HG02678 (cell line): Measurements from ENCODE around the gene TEDC2.

ENCODE experiments used
- ATAC-seq: cut with Tn5 transposase; IDR thresholded peaks from one replicate; pipeline ENCODE4 v1.9.1; 2021; ENCODE audit warnings: mild to moderate bottlenecking, moderate library complexity; ENCODE audit not compliant: unreplicated experiment

The TEDC2 gene

DNA sequence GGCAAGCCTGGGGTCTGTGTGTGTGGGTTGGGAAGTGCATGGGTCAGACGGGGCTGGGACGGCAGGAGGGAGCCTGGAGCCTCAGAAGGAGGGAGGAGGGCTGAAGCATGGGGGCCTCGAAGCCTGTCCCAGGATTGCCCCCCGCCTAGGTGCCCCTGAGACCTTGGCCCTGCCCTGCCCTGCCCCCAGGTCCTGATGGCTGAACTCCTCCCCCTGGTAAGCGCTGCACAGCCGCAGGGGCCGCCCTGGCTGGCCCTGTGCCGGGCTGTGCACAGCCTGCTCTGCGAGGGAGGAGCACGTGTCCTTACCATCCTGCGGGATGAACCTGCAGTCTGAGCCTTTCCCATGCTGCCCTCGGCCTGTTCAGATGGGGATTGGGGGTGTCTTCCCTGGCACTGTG is 4.4 kb downstream of the TEDC2 start:
- ATAC-seq: no peak

DNA sequence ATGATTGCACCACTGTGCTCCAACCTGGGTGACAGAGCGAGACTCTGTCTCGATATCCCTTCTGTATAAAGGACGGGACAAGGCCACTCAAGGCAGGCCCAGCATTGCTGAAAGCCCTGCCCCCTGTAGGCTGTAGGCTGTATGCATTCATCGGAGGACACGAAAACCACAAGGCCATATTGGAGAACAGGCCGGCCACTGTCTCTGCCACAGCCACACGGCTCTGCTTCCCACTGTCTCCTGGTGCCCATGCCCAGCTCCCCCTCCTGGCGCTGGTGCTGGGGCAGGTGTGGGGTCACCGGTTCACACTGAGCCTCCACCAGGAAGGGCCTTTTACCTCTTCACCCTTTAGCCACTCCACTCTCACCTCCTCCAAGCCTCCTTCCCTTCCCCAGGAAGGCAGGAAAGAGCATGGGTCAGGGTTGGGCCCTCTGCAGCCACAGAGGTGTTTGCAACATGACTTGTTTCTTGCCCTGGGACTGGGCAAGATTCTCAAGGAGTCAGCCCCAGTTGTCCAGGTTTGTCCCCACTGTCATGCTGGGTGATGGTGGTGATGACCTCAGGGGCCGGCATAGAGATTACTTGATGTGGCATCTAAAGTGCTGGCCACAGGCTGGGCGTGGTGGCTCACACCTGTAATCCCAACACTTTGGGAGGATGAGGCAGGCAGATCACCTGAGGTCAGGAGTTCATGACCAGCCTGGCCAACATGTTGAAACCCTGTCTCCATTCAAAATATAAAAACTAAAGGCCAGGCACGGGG is 5.9 kb downstream of the TEDC2 start:
- ATAC-seq: no peak

DNA sequence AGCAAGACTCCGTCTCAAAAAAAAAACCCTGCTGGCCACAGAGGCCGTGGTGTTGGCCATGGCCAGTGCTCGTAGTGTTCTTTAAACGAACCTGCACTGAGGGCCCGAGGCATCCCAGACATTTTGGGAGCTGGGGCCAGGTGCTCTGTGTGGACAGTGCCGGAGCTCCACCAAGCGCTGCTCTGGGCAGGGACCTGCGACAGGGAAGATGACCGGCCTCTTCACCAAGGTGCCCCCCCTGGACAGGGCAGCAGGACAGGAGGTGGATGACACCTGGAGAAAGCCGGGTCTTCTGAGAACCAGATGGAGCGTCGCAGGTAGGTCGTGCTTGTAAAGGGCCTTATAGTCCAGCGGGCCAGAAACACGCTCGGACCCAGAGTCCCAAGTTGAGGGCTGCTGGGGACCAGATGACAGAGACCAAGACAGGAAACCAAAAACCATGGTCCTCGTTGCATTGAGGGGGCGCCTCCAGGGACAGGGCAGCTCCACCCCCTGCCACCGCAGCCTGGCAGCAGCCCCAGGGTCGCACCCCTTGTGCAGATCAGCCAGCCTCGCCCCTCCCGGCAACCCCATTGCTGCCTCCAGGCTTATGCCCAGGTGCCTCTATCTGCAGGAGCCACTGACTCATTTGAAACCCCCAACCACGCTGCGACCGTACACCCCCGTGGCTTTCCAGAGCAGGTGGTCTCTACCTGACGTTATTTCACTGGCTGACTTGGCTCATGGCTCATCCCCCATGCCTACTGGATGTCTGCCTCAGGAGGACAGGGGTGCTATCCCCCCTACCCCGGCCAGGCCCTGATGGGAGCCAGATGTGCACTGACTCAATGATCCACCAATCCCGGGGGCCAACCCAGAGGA is 7.0 kb downstream of the TEDC2 start:
- no peak for ATAC-seq

DNA sequence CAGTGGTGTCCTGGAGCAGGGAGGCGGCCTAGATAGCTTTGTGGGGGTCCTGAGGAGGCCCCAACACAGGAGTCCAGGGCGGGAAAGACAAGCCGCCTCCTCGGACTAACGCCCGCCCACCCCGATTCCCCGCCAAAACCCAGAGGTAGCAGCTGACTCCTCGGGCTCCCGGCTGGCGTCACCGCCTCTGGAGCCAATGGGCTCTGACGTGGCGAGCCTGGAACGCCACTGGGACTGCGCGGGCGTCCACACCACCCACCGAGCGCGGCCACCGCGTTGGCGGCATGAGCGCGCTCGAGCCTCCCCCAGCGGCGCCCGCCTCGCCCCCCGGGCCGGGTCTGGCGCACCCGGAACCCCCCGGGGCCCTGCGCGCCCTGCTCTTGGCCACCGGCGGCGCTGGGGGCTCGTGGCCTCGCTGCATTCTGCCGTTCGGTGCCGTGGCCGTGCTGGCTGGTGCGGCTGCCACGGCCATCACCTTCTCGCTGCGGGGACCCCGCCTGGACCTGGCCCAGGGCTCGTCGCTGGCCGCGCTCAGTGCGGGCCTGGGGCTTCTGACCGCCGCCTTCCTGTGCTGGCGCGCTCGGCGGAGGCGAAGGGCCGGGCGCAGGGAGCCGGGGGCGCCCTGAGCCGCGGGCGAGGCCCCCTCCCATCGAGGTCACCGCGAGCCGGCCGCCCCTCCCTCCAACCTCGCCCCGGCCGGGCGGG is 7.8 kb downstream of the TEDC2 start:
- no peak for ATAC-seq

DNA sequence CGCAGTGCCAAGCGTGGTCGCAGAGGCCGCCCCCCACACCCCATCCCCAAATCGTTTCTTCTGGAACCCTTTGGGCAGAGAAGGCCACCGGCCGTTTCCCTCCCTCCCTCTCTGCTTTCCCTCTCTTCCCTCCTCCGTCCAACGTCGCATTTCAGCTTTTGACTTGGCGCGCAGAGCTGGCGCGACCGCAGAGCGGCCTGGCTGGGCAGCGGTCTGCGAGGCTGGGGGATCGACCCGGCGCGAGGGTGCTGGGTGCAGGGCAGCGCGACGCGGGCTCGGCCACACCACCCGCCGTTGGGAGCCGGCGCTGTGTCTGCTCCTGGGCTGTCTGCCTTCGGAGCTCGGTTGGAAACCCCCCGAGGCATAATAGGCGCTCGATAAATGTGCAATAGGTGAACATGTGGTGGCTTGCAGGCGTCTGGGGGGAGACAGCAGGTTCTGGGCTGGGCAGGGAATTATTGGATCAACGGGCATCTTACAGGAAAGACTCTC is 8.4 kb downstream of the TEDC2 start:
- ATAC-seq: no peak

DNA sequence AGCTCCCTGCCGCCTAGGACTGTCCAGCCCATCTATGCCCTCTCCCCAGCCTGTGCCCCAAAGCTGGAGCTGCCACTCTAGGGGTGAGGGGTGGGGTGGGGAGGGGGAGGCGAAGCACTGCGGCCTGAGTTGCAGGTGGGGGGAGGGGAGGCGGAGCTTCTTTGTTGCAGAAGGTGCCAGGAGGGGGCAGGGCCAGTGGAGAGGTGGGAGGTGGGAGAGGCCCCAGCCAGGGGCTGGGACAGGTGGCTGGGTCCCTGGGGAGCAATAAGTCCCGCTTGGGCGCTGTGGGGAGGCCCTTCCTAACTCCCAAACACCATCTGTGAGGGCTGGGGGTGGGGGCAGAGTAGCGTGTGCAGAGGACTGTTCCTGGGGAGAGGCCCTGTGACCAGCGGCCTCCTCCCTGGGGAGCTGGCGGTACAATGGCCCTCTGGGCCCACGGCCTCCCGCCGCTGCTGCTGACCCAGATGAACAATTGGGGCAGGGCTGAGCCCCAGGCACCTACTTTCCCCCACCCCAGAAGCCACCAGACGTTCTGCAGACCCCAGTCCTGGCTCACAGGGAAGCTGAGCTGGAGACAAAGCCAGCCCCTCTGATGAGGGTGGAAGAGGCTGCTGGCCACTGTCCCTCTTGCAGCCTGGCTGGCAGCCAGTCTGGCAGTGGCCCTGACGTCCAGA is 9.0 kb downstream of the TEDC2 start:
- ATAC-seq: peak; percentile 49

DNA sequence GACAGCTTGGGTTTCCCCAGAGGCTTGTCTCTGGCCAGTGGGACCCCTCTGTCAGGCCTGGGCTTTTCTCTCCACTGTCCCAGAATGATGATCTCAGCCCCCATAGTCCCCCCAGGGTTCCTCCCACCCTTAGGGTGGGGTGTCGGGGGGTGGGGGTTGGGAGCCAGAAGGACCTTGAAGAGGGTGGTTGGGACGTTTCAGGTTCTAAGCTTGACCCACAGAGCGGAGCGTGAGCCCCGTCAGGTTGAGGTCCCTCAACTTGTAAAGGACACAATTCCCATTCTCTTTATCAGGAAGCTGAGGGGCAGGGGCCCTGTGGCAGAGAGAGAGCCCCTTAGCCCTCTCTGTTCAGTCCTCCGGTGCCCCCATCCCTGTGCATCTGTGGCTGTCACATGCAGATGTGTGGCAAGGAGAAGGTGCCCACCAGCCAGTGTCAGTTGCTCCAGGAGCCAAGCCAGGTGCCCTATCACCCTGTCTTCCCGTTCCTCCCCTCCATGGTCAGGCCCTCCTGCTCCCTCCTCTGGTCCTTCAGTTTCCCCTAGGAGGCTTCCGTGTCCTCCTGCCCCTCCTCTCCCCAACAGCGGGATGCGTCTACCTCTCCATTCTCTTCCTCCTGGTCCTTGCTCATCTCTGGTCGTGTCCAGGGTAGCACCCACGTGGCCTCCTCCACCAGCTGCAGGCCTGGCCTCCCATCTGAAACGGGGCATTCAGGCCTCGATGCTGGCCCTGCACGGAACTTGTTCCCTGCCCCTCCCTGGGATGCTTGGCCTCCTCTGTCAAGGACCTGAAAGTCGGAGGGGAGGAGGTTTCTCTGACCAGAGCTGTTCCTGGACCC is 9.7 kb downstream of the TEDC2 start:
- ATAC-seq: no peak

DNA sequence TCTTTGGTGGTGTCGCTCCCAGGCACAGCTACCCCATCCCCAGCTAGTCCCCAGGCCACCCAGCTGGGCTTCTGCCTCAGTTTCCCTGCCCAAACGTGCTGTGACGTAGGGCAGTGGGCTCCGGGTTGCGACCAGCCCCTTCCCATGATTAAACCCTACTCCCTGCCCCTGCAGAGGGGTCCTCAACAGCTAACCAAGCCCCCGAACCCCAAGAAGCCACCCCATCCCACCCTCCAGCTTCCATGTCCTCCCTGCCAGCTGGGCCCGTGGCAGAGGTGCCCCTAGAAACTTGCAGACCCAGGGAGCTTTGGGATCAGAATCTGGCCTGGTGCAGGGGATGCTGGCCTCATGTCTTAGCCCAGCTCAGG is 10.3 kb downstream of the TEDC2 start:
- ATAC-seq: no peak

DNA sequence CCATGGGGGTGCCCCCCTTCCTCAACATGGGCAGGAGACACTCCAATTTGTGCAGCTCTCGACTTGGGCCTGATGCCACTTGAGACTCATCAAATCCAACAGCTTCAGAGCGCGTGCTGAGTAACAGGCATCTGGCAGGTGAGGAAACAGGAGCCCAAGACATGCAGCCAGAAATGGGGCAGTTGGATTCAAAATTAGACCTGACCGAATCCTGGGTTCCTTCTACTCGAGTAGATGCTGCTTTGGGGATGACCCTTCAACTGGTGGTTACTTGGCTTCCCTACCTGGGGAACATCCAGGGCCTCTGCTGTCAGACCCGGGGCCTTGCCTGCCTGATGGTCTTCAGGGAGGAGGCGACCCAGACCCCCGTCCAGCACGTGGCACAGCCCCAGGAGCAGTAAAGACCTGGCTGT is 10.7 kb downstream of the TEDC2 start:
- ATAC-seq: no peak

DNA sequence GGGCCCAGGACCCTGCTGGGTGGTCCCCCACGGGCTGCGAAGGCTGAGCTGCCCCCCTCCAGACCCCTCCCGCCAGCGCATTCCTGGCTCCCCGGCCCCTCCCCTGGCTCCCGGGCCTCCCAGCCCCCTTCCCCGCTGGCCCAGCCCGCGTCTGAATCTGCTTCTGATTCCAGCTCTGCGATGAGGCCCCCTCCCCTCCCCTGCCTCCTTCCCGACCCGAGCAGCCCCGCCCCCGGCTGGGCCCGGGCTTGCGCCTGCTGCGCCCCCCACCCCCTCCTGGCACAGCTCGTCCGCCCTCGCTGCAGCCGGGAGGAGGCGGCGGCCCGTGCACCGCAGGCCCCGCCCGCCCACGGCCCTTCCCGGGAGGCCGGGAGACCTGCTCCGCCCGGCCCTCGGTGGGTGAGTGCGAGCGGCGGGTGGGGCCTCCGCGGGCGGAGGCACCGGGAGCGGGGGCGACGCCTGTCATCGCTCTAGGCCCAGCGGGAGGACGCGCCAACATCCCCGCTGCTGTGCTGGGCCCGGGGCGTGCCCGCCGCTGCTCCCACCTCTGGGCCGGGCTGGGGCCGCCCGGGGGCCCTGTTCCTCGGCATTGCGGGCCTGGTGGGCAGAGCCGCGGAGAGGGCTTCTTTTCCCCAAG is 11.2 kb downstream of the TEDC2 start, which contains the start of gene NTN3:
TSS of gene NTN3 (plus strand) at position 282 of the 637 bp plus-strand sequence. CDS start 405 bp downstream, outside the sequence.
- ATAC-seq: no peak

DNA sequence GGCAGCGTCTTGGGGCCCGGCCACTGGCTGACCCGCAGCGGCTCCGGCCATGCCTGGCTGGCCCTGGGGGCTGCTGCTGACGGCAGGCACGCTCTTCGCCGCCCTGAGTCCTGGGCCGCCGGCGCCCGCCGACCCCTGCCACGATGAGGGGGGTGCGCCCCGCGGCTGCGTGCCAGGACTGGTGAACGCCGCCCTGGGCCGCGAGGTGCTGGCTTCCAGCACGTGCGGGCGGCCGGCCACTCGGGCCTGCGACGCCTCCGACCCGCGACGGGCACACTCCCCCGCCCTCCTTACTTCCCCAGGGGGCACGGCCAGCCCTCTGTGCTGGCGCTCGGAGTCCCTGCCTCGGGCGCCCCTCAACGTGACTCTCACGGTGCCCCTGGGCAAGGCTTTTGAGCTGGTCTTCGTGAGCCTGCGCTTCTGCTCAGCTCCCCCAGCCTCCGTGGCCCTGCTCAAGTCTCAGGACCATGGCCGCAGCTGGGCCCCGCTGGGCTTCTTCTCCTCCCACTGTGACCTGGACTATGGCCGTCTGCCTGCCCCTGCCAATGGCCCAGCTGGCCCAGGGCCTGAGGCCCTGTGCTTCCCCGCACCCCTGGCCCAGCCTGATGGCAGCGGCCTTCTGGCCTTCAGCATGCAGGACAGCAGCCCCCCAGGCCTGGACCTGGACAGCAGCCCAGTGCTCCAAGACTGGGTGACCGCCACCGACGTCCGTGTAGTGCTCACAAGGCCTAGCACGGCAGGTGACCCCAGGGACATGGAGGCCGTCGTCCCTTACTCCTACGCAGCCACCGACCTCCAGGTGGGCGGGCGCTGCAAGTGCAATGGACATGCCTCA is 12.0 kb downstream of the TEDC2 start:
- ATAC-seq: no peak

DNA sequence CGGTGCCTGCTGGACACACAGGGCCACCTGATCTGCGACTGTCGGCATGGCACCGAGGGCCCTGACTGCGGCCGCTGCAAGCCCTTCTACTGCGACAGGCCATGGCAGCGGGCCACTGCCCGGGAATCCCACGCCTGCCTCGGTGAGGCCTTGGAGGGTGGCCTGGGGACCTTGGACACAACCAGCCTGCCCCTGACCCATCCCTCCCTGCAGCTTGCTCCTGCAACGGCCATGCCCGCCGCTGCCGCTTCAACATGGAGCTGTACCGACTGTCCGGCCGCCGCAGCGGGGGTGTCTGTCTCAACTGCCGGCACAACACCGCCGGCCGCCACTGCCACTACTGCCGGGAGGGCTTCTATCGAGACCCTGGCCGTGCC is 12.6 kb downstream of the TEDC2 start:
- no peak for ATAC-seq

DNA sequence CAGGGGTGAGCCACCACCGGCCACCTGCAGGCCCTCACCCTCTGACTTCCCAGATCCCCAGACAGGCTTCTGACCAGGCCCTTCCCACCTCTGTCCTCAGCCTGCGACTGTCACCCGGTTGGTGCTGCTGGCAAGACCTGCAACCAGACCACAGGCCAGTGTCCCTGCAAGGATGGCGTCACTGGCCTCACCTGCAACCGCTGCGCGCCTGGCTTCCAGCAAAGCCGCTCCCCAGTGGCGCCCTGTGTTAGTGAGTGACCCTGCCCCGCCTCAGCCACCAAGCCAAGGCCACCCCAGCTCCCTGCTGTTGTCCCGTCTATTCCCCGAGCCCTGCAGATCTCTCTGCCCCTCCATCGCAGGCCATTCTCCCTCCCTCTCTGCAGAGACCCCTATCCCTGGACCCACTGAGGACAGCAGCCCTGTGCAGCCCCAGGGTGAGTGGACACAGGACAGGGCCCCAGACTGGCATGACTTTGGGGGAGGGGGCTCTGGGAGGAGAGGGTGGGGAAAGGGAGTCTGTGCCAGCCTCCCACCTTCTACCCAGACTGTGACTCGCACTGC is 13.1 kb downstream of the TEDC2 start:
- ATAC-seq: no peak

DNA sequence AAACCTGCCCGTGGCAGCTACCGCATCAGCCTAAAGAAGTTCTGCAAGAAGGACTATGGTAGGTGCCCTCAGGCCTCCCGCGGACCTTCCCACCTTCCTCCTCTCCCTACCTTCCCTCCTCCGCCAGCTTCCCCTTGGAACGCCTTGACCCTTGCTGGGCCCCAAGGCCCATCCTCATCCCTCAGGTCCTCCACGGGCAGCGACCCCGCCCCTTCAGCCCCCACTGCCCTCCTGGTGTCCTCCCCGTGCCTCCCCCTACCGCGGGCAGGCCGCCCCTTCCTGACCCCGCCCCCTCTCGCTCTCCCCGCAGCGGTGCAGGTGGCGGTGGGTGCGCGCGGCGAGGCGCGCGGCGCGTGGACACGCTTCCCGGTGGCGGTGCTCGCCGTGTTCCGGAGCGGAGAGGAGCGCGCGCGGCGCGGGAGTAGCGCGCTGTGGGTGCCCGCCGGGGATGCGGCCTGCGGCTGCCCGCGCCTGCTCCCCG is 13.6 kb downstream of the TEDC2 start:
- no peak for ATAC-seq

DNA sequence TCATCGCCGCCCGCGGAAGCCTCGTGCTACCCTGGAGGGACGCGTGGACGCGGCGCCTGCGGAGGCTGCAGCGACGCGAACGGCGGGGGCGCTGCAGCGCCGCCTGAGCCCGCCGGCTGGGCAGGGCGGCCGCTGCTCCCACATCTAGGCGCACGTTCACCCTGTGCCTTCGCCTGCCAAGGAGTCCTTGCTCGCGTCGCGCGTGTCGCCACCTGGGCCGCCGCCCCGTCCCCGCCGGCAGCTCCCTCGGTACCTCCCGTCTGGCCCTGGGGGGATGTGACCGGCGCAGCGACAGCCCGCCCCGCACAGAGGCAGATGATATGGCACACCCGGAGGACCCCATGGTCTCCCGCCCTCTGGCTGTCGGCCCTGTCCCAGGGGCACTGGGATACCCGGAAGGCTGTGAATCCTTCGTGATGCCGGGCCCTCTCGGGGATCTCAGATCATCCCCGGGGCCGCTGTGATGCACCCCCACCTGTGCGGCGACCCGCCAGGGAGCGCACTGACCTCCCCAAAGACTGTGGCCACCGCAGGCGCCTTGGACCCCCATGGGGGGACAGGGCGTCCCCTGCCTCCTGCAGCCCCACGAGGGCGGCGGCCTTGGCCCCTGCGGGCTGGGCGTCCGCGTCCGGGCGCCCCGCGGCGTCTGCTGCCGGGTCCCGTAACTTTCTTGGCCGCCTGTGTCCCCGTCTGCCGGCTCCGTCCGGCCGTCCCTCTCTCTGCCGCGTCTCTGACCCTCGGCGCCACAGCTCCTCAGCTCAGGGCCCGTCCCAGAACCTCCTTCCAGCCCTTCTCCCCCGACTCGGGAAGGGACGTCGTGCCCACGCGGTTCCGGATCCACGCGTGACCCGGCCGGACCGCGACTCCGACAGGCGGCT is 14.3 kb downstream of the TEDC2 start:
- no peak for ATAC-seq

DNA sequence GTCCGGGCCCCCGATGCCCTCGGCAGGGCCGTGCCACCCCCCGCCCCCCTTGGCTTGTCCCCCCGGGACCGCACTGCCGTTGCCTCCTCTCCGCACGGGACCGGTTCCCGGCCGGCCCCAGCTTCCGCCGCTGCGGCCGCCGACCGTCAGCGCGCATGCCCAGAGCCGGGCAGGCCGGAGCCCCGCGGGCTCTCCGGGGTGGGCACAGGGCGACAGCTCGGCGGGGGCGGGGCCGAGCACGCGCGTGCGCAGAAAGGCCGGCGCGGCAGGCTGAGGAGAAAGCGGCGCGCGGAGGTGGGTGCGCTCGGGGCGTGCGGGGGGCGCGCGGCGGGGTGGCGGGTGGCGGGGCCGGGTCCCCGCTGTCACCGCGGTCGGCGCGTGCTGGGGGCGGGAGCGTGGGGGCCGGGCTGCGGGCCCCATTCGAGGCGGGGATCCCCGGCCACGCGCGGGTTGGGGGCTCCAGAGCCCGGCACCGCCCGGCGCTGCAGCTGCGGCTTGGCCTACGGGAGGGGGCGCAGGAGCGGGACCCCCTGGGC is 15.0 kb downstream of the TEDC2 start, which contains the start of gene TBC1D24:
TSS of gene TBC1D24 (plus strand) at position 251 of the 536 bp plus-strand sequence. CDS start 21,022 bp downstream, outside the sequence.
- peak; percentile 58 for ATAC-seq
